Measurements from ENCODE around the gene IL34.

The IL34 gene

GRCh38 chr16:70653809-70654771 lies 7.7 kb downstream of the IL34 start:
- peak; percentile 41 to 79 for DNase-seq (ENCODE audit: low read depth in 1 of 2, low spot score in 1 of 2)
- Histone ChIP-seq H3K27me3 (ENCODE audit: insufficient read depth, poor library complexity, severe bottlenecking) (no peaks in the 10 kb centered on the region), H3K4me3 (replicated peaks; ENCODE audit: insufficient read depth, low read length) (no peak overlapping the region), H3K27ac (replicated peaks) (no peak overlapping the region)
- TF ChIP-seq POLR2AphosphoS5 (IDR thresholded peaks at IDR 0.05; ENCODE audit: low read depth), result no peak
- TF ChIP-seq, protein P1, sequence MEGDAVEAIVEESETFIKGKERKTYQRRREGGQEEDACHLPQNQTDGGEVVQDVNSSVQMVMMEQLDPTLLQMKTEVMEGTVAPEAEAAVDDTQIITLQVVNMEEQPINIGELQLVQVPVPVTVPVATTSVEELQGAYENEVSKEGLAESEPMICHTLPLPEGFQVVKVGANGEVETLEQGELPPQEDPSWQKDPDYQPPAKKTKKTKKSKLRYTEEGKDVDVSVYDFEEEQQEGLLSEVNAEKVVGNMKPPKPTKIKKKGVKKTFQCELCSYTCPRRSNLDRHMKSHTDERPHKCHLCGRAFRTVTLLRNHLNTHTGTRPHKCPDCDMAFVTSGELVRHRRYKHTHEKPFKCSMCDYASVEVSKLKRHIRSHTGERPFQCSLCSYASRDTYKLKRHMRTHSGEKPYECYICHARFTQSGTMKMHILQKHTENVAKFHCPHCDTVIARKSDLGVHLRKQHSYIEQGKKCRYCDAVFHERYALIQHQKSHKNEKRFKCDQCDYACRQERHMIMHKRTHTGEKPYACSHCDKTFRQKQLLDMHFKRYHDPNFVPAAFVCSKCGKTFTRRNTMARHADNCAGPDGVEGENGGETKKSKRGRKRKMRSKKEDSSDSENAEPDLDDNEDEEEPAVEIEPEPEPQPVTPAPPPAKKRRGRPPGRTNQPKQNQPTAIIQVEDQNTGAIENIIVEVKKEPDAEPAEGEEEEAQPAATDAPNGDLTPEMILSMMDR (IDR thresholded peaks at IDR 0.05; ENCODE audit: insufficient read depth, low read length), result peak; percentile 59

DNA sequence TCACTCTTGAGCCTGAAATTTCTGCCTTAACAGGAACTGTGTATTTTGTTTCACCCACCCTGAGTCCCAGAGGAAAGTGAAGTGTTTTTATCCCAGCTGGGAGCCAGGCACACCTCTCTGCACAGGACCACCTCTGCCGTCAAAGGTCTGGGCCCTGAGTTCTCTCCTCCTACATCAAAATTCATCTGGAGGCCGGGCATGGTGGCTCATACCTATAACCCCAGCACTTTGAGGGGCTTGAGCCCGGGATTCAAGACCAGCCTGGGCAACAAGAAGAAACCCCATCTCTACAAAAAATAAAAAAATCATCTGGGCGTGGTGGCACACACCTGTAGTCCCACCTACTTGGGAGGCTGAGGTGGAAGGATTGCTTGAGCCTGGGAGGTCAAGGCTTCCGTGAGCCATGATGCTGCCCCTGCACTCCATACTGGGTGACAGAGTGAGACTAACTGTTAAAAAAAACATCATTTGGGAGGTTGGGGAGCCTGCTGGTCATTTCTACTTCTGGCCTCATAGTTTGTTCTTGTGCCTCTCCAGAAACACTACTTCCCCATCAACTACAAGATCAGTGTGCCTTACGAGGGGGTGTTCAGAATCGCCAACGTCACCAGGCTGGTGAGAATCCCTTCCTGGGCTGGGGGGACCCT lies 9.8 kb downstream of the IL34 start:
- H3K27ac ChIP-seq (replicated peaks), result no peak overlapping the region
- no peak for DNase-seq (ENCODE audit: low read depth in 1 of 2, low spot score in 1 of 2)
- no peak for TF ChIP-seq SPI1 (IDR thresholded peaks at IDR 0.05; ENCODE audit: borderline replicate concordance, low read depth)
- no peak for TF ChIP-seq POLR2AphosphoS5 (IDR thresholded peaks at IDR 0.05; ENCODE audit: low read depth)
- no peak for TF ChIP-seq REST (IDR thresholded peaks at IDR 0.05; ENCODE audit: insufficient replicate concordance, low read depth)
- TF ChIP-seq, protein P1 (IDR thresholded peaks at IDR 0.05; ENCODE audit: insufficient read depth, low read length), result no peak
- no peak for TF ChIP-seq GABPA (IDR thresholded peaks at IDR 0.05; ENCODE audit: low read depth)
- no peaks in the 10 kb centered on the region for H3K27me3 ChIP-seq (ENCODE audit: insufficient read depth, poor library complexity, severe bottlenecking)
- no peak overlapping the region for H3K4me3 ChIP-seq (replicated peaks; ENCODE audit: insufficient read depth, low read length)

DNA sequence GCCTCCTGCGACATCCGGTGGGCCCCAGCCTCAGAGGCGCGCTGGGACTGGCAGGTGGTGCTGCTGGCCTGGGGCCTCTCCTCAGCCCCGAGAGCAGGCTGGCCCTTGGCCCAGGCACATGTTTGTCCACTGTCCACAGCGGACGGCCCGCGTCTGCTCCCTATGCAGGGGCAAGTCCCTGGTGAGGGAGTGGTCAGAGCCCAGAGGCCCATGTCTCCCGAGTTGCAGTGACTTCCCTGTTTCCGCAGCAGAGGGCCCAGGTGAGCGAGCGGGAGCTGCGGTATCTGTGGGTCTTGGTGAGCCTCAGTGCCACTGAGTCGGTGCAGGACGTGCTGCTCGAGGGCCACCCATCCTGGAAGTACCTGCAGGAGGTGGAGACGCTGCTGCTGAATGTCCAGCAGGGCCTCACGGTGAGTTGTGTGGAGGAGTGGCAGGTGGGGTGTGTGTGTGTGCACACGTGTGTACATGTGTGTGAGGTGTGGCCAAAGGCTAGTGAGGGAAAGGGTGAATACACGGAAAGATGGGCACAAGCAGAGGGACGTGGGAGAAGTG lies 10.4 kb downstream of the IL34 start:
- Histone ChIP-seq H3K27me3 (ENCODE audit: insufficient read depth, poor library complexity, severe bottlenecking) (no peaks in the 10 kb centered on the region), H3K27ac (replicated peaks) (no peak overlapping the region), H3K4me3 (replicated peaks; ENCODE audit: insufficient read depth, low read length) (no peak overlapping the region)
- no peak for DNase-seq (ENCODE audit: low read depth in 1 of 2, low spot score in 1 of 2)
- TF ChIP-seq SPI1 (IDR thresholded peaks at IDR 0.05; ENCODE audit: borderline replicate concordance, low read depth) (no peak), POLR2AphosphoS5 (IDR thresholded peaks at IDR 0.05; ENCODE audit: low read depth) (no peak), GABPA (IDR thresholded peaks at IDR 0.05; ENCODE audit: low read depth) (no peak), REST (IDR thresholded peaks at IDR 0.05; ENCODE audit: insufficient replicate concordance, low read depth) (no peak)
- TF ChIP-seq, protein P1 (IDR thresholded peaks at IDR 0.05; ENCODE audit: insufficient read depth, low read length), result no peak

Measured in HL-60 (cell line).